Anterior cingulate cortex (tissue), 58 donors: ENCODE results near the gene STX10.
"Not testable (repeated sequence)": the region's sequence is repeated elsewhere in the genome, so short reads cannot be mapped to it uniquely, and the experiment has no call there.

Source experiments
- DNase-seq, 58 donors: peaks; one replicate each; lab custom pipeline; 2025; lab: John Stamatoyannopoulos, UW

The STX10 gene, protein sequence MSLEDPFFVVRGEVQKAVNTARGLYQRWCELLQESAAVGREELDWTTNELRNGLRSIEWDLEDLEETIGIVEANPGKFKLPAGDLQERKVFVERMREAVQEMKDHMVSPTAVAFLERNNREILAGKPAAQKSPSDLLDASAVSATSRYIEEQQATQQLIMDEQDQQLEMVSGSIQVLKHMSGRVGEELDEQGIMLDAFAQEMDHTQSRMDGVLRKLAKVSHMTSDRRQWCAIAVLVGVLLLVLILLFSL

DNA sequence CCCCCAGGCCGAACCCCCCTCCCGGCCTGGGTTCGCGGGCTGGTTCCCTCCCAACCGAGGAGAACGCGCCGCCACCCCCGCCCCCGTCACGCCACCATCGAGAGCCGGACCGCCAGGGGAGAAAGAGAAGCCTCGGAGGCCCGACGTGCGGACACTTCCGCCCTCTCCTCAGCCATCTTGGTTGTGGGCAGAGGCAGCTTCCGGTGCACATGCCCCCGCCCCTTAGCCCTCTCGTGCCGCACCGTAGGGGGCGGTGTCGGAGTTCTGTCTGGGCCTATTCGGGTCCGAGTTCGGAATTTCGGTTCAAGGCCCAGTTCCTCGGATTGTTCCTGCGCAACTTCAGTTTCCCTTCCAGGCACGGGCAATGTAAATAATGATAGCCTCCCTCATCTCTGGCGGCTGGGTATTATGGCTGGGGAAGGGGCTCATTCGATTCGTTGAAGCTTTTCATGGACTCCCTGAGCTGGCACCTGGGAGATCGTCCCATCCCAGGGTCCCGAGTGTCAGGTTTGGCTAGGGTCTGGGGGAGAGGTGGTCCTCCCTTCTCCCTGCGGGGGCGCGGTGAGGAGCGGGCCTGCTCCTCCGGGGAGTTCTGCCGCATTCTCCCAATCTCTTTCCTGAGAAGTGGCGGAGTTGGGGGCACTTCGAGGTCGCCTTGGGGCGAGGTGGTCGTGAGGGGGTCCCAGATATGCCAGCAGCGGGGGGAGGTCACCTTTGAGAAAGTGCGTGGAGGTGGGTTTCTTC, at the start of gene STX10, which contains the start of gene IER2:
TSS of gene STX10 (minus strand) at position 189 of the 744 bp plus-strand sequence. CDS start 202 bp downstream, outside the sequence.
TSS of gene IER2 (plus strand) at position 225 of the 744 bp plus-strand sequence. CDS start 2,776 bp downstream, outside the sequence.
- DNase-seq: peak; percentile 65 to 97 (median 94)

DNA sequence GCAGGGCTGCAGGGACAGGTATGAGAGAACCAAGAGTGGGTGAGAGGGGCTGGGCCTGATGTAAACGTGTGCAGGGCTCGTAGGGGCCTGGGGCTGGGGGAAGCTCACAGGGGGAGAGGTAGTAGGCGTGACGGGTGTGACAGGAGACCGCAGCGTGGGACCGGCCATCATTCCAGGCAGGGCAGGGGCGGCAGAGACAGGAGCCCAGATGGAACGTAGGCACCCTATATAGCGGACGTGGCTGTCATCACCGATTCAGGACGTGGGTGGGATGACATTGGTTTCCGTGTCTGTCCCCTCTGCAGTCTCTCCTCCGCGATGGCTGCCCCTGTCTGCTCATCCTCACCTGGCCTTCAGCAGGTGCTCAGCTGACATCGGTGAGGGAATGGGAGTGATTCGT, 48.5 kb upstream of the STX10 start:
- no peak for DNase-seq

DNA sequence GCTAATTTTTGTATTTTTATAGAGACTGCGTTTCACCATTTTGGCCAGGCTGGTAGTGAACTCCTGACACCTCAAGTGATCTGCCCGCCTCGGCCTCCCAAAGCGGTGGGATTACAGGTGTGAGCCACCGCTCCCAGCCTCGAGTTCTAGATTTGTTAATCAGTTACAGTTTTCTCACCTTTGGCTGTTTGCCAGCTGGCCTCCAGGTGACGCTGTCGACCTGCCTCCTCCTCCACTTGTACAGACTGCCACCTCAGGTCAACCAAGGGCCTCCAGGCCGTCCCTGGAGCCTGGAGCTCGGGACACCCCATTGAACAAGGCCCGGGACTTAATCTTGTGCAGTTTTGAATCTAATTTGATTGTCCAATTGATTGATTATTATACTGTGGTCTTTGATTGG, 45.5 kb upstream of the STX10 start:
- no peak for DNase-seq

DNA sequence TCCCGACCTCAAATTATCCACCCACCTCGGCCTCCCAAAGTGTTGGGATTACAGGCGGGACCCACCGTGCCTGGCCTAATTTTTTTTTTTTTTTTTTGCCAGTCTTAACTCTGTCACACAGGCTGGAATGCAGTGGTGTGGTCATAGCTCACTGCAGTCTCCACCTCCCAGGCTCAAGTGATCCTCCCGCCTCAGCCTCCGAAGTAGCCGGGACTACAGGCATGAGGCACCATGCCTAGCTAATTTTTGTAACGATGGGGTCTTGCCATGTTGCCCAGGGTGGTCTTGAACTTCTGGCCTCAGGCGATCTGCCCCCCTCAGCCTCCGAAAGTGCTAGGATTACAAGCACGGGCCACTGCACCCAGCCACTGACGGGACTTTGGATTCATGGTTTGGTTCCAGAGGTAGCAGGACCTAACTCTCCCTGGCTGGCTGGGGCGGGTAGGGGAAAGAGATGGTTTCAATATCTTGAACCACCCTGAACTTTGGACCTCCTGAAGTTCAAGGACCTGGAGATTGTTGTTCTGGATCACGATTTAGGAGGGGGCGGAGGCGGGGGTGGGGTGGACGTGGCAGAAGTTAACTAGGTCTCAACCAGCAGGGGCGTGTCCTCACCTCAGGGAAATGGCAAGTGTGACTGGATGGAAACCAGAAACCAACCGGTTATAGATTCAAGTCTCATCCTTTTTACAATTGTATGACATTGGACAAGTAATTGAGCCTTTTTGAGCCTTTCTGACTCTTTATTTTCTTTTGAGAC, 40.8 kb upstream of the STX10 start:
- no peak for DNase-seq

DNA sequence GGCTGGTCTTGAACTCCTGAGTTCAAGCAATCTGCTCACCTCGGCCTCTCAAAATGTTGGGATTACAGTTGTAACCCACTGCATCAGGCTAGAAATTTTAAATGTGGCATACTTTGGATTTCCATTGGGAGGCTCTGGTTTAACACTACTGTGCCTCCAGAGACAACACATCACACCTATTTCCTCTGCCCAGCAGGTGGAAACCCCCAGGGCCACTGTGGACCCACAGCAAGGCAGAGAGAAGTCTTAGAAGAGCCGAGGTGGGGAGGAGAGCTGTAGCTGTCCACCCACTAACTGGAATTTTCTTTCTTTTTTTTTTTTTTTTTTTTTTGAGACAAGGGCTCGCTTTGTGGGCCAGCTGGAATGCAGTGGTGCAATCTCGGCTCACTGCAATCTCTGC, 39.4 kb upstream of the STX10 start:
- no peak for DNase-seq

DNA sequence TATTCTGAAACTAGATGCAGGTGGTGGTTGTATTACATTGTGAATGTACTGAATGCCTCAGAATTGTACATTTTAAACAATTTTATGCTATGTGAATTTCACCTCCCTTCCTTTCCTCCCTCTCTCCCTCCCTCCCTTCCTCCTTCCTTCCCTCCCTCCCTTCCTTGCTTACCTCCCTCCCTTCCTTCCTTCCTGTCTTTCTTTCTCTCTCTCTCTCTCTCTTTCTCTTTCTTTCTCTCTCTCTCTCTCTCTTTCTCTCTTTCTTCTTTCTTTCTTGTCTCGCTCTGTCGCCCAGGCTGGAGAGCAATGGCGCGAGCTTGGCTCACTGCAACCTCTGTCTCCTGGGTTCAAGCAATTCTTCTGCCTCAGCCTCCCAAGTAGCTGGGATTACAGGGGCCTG, 37.2 kb upstream of the STX10 start:
- DNase-seq: no peak

DNA sequence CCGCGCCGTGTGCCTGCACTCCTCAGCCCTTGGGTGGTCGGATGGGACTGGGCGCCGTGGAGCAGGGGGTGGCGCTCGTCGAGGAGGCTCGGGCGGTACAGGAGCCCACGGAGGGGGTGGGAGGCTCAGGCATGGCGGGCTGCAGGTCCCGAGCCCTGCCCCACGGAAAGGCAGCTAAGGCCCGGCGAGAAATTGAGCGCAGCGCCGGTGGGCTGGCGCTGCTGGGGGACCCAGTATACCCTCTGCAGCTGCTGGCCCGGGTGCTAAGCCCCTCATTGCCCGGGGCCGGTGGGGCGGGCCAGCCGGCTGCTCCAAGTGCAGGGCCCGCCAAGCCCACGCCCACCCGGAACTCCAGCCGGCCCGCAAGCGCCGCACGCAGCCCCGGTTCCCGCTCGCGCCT, 36.5 kb upstream of the STX10 start:
- DNase-seq: not testable (repeated sequence)

DNA sequence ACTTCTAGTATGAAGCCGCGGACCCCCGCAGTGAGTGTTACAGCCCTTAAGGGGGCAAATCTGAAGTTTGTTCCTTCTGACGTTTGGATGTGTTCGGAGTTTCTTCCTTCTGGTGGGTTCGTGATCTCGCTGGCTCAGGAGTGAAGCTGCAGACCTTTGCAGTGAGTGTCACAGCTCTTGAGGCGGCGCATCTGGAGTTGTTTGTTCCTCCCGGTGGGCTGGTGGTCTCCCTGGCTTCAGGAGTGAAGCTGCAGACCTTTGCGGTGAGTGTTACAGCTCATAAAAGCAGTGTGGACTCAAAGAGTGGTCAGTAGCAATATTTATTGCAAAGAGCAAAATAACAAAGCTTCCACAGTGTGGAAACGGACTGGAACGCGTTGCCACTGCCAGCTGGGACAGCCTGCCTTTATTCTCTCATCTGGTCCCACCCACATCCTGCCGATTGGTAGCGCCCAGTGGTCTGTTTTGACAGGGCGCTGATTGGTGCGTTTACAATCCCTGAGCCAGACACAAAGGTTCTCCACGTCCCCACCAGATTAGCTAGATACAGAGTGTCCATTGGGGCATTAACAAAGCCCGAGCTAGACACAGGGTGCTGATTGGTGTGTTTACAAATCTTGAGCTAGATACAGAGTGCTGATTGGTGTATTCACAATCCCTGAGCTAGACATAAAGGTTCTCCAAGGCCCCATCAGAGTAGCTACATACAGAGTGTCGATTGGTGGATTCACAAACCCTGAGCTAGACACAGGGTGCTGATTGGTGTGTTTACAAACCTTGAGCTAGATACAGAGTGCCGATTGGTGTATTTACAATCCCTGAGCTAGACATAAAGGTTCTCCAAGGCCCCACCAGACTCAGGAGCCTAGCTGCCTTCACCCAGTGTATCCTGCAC, 35.8 kb upstream of the STX10 start:
- peak in 9 of 58 donors; percentile 4 to 42 (median 17) for DNase-seq

DNA sequence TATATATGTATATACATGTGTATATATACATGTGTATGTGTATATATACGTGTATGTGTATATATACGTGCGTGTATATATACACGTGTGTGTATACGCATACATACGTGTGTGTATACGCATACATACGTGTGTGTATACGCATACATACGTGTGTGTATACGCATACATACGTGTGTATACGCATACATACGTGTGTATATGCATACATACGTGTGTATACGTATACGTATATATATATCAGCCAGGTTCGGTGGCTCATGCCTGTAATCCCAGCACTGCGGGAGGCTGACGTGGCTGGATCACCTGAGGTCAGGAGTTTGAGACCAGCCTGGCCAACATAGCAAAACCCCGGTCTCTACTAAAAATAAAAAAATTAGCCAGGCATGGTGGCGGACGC, 34.8 kb upstream of the STX10 start:
- not testable (repeated sequence) for DNase-seq

DNA sequence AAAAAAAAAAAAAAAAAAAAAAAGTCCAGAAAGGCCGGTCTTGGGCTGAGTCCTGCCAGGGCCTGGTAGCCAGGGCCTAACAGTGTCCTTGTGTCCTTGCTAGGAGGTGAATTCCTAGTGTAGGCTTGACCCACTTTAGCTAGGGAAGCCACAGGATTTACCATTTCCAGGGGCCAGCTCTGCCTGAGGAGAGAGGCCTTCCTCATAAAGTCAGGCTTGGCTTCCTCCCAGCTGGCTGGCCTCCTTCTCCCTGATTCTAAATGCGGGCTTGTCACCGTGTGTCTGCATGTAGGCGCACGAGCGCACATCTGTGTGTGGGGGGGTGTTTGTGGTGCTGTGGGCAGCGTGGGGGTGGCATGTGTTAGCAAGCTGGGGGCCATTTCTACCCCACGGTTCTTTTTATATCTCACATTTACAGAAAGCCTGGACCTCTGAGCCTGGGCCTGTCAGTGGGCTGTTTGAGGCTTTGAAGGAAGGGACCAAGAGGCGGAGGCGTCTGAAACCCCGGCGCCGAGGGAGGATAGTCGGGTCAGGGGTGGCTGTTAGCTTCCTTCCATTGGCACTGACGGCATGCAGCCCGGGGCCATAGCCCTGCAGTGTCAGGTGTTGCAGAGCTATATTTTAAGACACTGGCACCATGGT, 31.7 kb upstream of the STX10 start:
- DNase-seq: peak in 54 of 58 donors; percentile 7 to 73 (median 47)

DNA sequence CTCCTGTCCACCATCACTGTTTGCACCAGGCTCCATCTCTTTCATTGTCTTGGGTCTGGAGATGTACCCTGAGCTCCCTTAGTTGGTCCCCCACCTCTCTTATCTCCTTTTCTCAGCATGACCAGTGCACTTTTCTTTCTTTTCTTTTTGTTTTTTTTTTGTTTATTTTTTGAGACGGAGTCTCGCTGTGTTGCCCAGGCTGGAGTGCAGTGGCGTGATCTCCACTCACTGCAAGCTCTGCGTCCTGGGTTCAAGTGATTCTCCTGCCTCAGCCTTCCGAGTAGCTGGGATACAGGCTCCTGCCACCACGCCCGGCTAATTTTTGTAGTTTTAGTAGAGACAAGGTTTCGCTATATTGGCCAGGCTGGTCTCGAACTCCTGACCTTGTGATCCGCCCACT, 28.1 kb upstream of the STX10 start:
- not testable (repeated sequence) for DNase-seq

DNA sequence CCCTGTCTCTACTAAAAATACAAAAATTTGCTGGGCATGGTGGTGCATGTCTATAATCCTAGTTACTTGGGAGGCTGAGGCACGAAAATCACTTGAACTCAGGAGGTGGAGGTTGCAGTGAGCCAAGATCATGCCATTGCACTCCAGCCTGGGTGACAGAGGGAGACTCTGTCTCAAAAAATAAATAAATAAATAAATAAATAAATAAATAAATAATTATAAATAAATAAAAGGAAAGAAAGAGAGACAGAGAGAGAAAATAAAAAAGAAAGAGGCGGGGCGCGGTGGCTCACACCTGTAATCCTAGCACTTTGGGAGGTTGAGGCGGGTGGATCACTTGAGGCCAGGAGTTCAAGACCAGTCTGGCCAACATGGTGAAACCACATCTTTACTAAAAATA, 27.4 kb upstream of the STX10 start:
- DNase-seq: not testable (repeated sequence)

DNA sequence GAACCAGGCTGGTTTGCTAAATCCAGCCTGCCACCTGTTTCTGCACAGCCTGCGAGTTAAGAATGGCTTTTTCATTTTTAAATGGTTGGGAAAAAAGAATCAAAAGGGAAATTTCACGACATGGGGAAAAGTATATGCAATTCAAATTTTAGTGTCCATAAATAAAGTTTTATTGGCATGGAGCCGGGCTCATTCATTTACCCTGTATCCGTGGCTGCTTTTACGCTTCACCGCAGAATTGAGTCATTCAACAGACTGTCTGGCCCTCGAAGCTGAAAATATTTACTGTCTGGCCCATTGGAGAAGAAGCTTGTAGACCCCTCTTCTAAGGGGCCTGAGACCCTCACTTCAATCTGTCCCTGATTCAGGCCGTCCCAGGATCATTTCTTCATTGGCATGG, 26.2 kb upstream of the STX10 start:
- no peak for DNase-seq

DNA sequence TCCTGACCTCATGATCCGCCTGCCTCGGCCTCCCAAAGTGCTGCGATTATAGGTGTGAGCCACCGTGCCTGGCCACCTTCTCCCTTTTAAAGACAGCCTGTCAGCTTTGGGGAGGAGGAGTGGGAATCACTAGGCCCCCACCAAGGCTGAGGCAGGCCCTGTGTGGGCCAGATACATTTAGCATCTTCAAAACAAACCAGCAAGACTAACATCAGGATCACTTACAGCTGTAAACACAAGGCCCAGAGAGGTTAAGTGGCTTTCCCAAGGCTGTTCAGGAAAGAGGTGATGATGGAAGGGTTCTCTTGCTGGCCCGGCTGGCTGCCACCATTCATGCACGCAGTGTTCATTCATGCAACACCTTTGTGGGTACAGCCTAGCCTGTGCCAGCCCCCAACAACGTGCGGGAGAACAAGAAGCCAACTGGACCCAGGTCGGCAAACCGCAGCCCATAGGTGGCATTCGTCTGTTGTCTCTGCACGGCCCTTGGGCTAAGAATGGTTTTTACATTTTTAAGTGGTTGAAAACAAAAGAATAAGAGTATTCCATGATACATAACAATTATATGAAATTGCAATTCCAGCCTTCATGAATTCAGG, 23.1 kb upstream of the STX10 start:
- DNase-seq: no peak

DNA sequence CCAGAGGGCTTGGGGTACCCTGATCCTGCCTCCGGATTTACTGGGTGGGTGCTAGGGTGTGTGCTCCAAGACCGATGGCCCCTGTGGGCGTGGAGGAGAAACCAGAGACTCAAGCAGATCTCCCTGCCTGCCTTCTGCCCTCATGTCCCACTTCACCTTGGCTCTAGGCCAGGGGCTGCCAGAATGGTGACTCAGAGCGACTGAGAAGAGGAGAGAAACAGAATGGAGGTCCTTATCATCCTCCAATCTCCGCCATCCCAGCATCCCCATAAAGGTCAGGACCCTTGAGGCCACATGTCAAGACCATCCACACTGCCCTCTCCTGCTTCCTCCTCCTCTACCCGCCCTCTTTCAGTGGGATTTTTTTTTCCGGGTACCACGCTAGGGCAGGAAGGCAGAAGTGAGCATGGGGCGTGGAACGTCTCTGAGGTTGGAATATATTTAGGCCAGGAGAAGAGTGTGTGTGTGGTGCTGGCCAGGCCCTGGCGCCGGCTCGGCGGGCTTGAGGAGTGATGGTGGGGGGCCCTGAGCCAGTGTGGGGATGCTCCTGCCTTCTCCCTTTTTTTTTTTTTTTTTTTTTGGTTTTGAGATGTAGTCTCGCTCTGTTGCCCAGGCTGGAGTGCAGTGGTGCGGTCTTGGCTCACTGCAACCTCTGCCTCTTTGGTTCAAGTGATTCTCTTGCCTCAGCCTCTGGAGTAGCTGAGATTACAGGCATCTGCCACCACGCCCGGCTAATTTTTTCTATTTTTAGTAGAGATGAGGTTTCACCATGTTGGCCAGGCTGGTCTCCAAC, 22.4 kb upstream of the STX10 start:
- DNase-seq: peak in 11 of 58 donors; percentile 1 to 54 (median 8)

DNA sequence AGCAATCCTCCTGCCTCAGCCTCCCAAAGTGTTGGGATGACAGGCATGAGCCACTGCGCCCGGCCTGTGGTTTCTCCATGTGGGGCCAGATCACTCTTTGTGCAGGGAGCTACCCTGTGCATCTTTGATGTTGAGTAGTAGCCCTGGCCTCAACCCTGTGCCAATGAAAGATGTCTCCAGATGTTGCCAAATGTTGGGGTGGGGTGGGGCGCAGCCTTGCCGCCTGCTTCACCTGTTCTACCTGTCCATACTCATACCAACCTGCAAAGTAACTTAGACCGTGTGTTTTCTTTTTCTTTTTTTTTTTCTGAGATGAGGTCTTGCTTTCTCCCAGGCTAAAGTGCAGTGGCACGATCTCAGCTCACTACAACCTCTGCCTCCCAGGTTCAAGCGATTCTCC, 21.0 kb upstream of the STX10 start:
- no peak for DNase-seq

DNA sequence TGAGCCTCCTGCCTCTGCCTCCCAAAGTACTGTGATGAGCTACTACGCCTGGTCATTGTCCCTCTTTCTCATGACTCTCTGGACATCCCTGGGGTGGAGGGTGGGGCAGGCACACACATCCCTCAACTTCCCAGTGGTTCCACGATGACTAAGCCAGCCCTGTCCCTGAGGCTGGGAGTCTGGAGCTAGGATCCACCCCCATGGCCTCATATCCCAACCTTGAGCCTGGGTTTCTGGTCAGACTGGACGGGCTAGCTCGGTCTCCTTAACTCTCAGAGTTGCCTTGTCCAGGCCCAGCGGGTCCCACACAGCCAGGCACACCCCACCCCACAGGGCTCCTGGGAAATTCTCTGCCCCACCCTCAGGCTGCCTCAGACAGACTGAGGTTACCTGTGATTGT, 19.6 kb upstream of the STX10 start:
- no peak for DNase-seq

DNA sequence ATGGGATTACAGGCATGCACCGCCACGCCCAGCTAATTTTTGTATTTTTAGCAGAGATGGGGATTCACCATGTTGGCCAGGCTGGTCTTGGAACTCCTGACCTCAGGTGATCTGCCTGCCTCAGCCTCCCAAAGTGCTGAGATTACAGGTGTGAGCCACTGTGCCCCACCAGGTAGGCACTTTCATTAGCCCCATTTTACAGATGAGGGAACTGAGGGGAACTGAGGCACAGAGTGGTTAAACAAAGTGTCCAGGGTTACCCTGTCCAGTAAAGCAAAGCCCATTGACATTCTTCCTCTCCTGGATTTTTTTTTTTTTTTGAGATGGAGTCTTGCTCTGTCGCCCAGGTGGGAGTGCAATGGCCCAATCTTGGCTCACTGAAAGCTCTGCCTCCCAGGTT, 16.0 kb upstream of the STX10 start:
- DNase-seq: not testable (repeated sequence)
